22Rv1 (cell line): ENCODE results near the gene GNAL.

Experiments used
- H3K27ac ChIP-seq: fragments of 450-650 bp; 2 replicates; pipeline ENCODE4 v1.5.1; 2017
- ZFX ChIP-seq: fragments of 450-650 bp; IDR thresholded peaks from 2 replicates; pipeline ENCODE4 v1.6.1; 2017; ENCODE audit warnings: antibody characterized with exemption, borderline replicate concordance
- TF ChIP-seq, protein P1 (sequence below): fragments of 450-650 bp; IDR thresholded peaks from 2 replicates; pipeline ENCODE4 v1.5.1; 2017; ENCODE audit warnings: mild to moderate bottlenecking

GNAL gene

DNA sequence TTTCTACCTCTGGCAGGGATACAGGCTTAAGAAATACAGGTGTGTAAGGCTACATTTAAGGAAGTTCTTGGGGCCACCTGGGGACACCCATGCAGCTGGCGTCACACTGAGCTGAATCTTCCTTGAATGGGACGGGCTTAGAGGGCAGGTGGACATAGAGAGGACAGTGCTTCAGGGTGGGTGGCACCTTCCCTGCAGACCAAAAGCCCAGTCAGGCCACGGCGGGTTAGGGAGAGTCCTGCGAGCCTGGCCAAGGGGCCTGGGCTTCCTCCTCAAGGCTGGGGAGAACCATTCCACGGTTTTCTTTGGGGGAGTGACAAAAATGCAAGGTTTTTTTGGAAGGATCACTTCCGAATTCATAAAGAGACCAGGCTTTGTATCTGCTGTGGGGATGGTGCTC lies 73.4 kb downstream of the GNAL start:
- TF ChIP-seq, protein P1, sequence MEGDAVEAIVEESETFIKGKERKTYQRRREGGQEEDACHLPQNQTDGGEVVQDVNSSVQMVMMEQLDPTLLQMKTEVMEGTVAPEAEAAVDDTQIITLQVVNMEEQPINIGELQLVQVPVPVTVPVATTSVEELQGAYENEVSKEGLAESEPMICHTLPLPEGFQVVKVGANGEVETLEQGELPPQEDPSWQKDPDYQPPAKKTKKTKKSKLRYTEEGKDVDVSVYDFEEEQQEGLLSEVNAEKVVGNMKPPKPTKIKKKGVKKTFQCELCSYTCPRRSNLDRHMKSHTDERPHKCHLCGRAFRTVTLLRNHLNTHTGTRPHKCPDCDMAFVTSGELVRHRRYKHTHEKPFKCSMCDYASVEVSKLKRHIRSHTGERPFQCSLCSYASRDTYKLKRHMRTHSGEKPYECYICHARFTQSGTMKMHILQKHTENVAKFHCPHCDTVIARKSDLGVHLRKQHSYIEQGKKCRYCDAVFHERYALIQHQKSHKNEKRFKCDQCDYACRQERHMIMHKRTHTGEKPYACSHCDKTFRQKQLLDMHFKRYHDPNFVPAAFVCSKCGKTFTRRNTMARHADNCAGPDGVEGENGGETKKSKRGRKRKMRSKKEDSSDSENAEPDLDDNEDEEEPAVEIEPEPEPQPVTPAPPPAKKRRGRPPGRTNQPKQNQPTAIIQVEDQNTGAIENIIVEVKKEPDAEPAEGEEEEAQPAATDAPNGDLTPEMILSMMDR = no peak
- no peak for TF ChIP-seq ZFX
- H3K27ac ChIP-seq = no peak overlapping the region

DNA sequence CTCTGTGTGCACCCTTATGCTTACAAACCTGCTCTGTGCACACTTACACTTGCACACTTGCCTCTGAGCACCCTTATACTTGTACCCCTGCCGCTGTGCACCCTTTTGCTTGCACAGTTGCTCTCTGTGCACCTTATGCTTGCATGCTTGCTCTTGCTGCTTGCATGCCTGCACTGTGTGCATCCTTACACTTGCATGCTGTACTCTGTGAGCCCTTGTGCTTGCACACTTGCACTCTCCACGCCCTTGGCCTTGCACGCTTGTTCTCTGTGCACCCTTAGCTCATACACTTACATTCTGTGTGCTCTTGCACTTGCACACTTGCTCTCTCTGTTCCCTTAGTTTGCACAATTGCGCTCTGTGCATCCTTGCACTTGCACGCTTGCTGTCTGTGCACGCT lies 78.3 kb downstream of the GNAL start:
- H3K27ac ChIP-seq = no peak overlapping the region
- no peak for TF ChIP-seq ZFX
- TF ChIP-seq, protein P1 = no peak

DNA sequence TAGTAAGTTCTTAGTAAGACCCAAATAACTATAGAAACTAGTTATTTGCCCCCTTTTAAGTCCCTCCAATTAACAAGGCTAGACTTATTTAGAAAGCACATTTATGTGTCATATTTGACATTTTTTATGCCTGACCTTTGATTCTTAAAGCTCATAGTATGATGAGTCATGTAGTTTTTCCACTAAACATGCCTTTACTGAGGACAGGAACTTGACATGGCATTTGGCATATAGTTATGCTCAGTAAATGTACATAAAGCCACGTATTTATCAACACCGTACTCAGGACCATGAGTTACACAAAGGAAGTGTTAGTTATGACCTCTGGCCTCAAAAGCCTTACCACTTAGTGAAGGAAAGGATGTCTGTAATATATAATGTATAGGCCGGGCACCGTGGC lies 78.9 kb downstream of the GNAL start:
- H3K27ac ChIP-seq = no peak overlapping the region
- TF ChIP-seq, protein P1 = no peak
- TF ChIP-seq ZFX = no peak

DNA sequence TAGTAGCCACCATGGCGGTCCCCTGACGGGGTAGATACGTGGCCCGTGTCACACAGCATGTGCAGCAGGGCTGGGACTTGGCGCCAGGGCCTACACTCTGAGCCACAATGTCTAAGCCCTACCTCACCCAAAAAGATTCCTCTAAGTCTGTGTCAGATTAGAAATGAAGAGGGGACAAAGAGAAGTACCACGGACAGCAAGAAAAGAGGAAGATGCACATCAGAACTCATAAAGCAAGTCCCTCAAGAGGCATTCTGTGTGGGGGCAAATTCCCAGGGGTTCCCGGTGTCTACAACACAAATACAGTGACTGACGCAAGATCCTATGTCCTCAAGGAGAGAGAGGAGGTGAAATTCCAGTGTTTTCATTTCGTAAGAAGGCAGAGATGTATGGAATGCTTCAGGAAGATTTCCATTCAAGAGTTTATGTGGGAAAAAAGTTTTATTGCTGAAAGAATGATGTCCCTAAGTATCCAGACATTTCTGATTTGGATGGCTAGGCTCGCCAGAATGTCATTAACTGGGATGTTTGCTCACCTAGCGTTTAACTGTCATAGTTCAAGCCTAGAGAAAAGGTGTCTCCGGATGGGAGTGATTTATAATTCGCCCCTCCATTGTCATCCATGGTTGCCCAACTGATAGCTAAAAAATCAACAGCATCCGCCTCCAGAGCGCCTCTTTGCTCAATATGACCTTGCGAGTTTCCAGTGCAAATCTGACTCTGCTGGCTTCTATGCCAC lies 86.5 kb downstream of the GNAL start:
- TF ChIP-seq, protein P1 = no peak
- TF ChIP-seq ZFX = no peak
- no peak overlapping the region for H3K27ac ChIP-seq

GRCh38 chr18:11780042-11780441 lies 91.0 kb downstream of the GNAL start:
- no peak overlapping the region for H3K27ac ChIP-seq
- TF ChIP-seq, protein P1 = no peak
- no peak for TF ChIP-seq ZFX

GRCh38 chr18:11783716-11784331 lies 94.8 kb downstream of the GNAL start:
- TF ChIP-seq, protein P1 = no peak
- TF ChIP-seq ZFX = no peak
- no peak overlapping the region for H3K27ac ChIP-seq

- TF ChIP-seq, protein P1 = no peak
- TF ChIP-seq ZFX = no peak
- H3K27ac ChIP-seq = no peak overlapping the region
Measured at GRCh38 chr18:11784674-11785304, 95.7 kb downstream of the GNAL start.
